GM10248 (cell line): ENCODE measurements around the gene CILP.

Experiments
- CTCF ChIA-PET: fragments of 300-600 bp; sonication (Branson Sonifier 250); formaldehyde crosslinking; extraction: SDS; loops from one replicate; lab custom pipeline; 2021; ENCODE audit warnings: antibody characterized with exemption; lab: Yijun Ruan, JAX
- POLR2A ChIA-PET: fragments of 350-650 bp; sonication (Branson Sonifier 250); formaldehyde crosslinking; extraction: SDS; loops from one replicate; lab custom pipeline; 2020; ENCODE audit warnings: antibody characterized with exemption; lab: Yijun Ruan, JAX
- DNase-seq: peaks from one replicate; pipeline ENCODE4 v3.0.0; 2012; ENCODE audit errors: extremely low spot score
- CTCF ChIP-seq: IDR thresholded peaks from 2 replicates; pipeline ENCODE4 v1.5.1; 2012; ENCODE audit warnings: mild to moderate bottlenecking, low read depth; ENCODE audit errors: extremely low read depth, missing control alignments, control extremely low read depth

CILP gene

DNA sequence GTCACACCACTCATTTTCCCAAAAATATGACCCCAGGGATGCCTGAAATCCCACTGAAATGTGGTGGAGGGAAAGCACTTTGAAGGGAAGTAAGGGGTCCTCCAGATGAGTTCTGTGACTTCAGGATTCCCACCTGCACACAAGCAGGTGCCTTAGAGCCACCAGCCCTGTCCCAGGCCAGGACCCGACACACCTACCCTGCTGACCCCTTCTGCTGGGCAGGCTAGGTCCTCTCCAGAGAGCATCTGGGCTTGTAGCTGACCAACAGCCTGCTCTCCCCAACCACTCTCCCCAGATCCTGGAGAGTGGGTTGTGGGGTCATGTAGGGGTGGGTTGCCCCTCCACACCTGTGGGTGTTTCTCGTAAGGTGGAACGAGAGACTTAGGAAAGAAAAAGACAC lies 14.9 kb upstream of the CILP start:
- CTCF ChIA-PET, result no interaction called here
- no peak for DNase-seq
- no peak for TF ChIP-seq CTCF
- POLR2A ChIA-PET, result no interaction called here

GRCh38 chr15:65223996-65224395 lies 12.7 kb upstream of the CILP start:
- CTCF ChIA-PET, result no interaction called here
- DNase-seq, result no peak
- POLR2A ChIA-PET, result no interaction called here
- no peak for TF ChIP-seq CTCF

DNA sequence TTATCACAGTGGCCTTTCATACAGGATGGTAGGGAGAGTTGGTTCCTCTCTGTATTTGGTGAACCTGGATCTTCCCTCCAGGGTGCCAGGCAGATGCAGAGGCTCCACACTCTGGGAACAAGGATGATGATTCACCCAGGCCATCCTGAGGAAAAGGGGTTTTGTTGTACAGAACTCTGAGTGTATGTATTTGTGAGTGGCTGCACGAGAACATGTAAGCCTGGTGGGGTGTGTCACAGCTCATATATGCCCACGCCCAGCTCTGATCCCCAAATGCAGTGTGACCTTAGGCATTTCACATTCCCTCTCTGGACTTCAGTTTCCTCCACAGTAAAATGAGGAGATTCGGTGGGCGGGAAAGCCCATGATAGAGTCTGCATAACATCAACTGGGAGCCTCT lies 11.6 kb upstream of the CILP start:
- DNase-seq, result no peak
- TF ChIP-seq CTCF, result no peak
- ChIA-PET POLR2A (interaction anchor here (0.6 to 1.4 kb wide), 2 partner anchors 82 to 83 kb away, joined by 3 to 5 read pairs; partner anchors contain the start of gene RNU5B-1), CTCF (interaction anchor here (3.1 kb wide), 1 partner anchor 11 kb away, joined by 14 read pairs; the partner anchor contains the start of gene CILP)

- TF ChIP-seq CTCF, result no peak
- no peak for DNase-seq
- ChIA-PET POLR2A (interaction anchor here (1.4 kb wide), 1 partner anchor 83 kb away, joined by 3 read pairs; the partner anchor contains the start of gene RNU5B-1), CTCF (interaction anchor here (1.3 to 3.1 kb wide), 3 partner anchors 10 to 104 kb away, joined by 3 to 14 read pairs (median 3); partner anchors contain the start of gene CILP)
Observed at GRCh38 chr15:65221697-65222096, 10.4 kb upstream of the CILP start.

DNA sequence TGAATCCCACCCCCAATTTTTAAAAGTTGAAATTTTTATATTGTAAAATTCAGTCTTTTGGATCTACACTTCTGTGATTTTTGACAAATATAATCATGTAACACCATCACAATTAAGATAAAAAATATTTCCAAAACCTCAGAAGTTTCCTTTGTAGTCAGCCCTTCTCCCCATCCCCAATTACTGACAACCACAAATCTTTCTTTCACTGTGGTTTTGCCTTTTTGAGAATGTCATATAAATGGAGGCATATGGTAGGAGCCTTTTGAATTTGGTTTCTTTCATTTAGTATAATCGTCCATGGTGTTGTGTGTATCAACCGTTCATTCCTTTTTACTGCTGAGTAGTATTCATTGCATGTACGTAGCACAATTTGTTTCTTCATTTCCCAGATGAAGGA lies 7.9 kb upstream of the CILP start:
- no peak for DNase-seq
- TF ChIP-seq CTCF, result no peak
- ChIA-PET CTCF (no interaction called here), POLR2A (interaction anchor here (1.4 kb wide), 1 partner anchor 86 kb away, joined by 3 read pairs; no protein-coding TSS in a partner anchor)

GRCh38 chr15:65217526-65218482 lies 6.5 kb upstream of the CILP start:
- CTCF ChIA-PET, result interaction anchor here (0.7 to 1.5 kb wide), 5 partner anchors 13 to 32 kb away, joined by 3 read pairs; no protein-coding TSS in a partner anchor
- POLR2A ChIA-PET, result no interaction called here

More at GRCh38 chr15:65217526-65218482, 6.5 kb upstream of the CILP start:
- DNase-seq, result no peak
- no peak for TF ChIP-seq CTCF
